HepG2 (cell line): ENCODE results near the gene HRH3. TPM values are rescaled to one million over a fixed set of nuclear protein-coding genes. Genes with fewer than 3 reads are reported as not detected.

Experiments used
- BRD4 ChIP-seq: sonication (generic); formaldehyde crosslinking; IDR thresholded peaks from 2 replicates; pipeline ENCODE4 v1.4.0; 2020; ENCODE audit warnings: missing genetic modification reagents
- CCAR2 ChIP-seq: fragments of 200-400 bp; formaldehyde crosslinking; optimal IDR thresholded peaks from 2 replicates; pipeline ENCODE3; 2018; ENCODE audit warnings: low read depth, mild to moderate bottlenecking, low read length, moderate library complexity
- HNRNPK ChIP-seq: fragments of 200-400 bp; formaldehyde crosslinking; IDR thresholded peaks from 2 replicates; pipeline ENCODE4 v1.6.1; 2018; ENCODE audit warnings: low read length, low read depth, moderate library complexity, mild to moderate bottlenecking; ENCODE audit not compliant: poor library complexity, severe bottlenecking
- MAZ ChIP-seq, 2 experiments: sonication (generic) in 1 of 2; formaldehyde crosslinking in 1 of 2; IDR thresholded peaks; 2 replicates each; pipeline versions ENCODE4 v1.5.0 to v1.6.1; 2012 to 2020; ENCODE audit warnings: low read depth in 2 of 2, mild to moderate bottlenecking in 2 of 2, borderline replicate concordance in 1 of 2, improper control_type of control experiment in 1 of 2, low read length in 1 of 2, missing genetic modification reagents in 1 of 2, moderate library complexity in 1 of 2
- MBD4 ChIP-seq: IDR thresholded peaks from 2 replicates; pipeline ENCODE4 v1.6.1; 2012; ENCODE audit warnings: low read length, inconsistent platforms, borderline replicate concordance
- NPAS2 ChIP-seq: sonication (generic); formaldehyde crosslinking; IDR thresholded peaks from 2 replicates; pipeline ENCODE4 v1.8.0; 2022; ENCODE audit warnings: mild to moderate bottlenecking, missing genetic modification reagents, borderline replicate concordance
- PITX1 ChIP-seq: sonication (generic); formaldehyde crosslinking; IDR thresholded peaks from 2 replicates; pipeline ENCODE4 v1.5.1; 2020; ENCODE audit warnings: mild to moderate bottlenecking, missing genetic modification reagents
- RBM22 ChIP-seq: fragments of 200-400 bp; formaldehyde crosslinking; optimal IDR thresholded peaks from 2 replicates; pipeline ENCODE3; 2017; ENCODE audit warnings: mild to moderate bottlenecking, low read length, moderate library complexity
- SIX4 ChIP-seq: sonication (generic); formaldehyde crosslinking; IDR thresholded peaks from 2 replicates; pipeline ENCODE4 v1.4.0; 2020; ENCODE audit warnings: missing genetic modification reagents
- SYNCRIP ChIP-seq: fragments of 200-400 bp; formaldehyde crosslinking; IDR thresholded peaks from 2 replicates; pipeline ENCODE4 v1.6.1; 2018; ENCODE audit warnings: mild to moderate bottlenecking, low read depth, low read length; ENCODE audit not compliant: insufficient read depth
- TAF15 ChIP-seq: fragments of 200-400 bp; formaldehyde crosslinking; IDR thresholded peaks from one replicate; pipeline ENCODE4 v1.6.1; 2018; ENCODE audit warnings: mild to moderate bottlenecking, low read depth, low read length; ENCODE audit not compliant: poor library complexity, severe bottlenecking
- TIGD3 ChIP-seq: sonication (generic); formaldehyde crosslinking; IDR thresholded peaks from 2 replicates; pipeline ENCODE4 v1.5.1; 2020; ENCODE audit warnings: mild to moderate bottlenecking, missing genetic modification reagents, borderline replicate concordance
- ZNF280D ChIP-seq: sonication (generic); formaldehyde crosslinking; IDR thresholded peaks from 2 replicates; pipeline ENCODE4 v1.5.1; 2020; ENCODE audit warnings: mild to moderate bottlenecking, missing genetic modification reagents
- ZNF451 ChIP-seq: sonication (generic); formaldehyde crosslinking; IDR thresholded peaks from 2 replicates; pipeline ENCODE4 v1.5.0; 2020; ENCODE audit warnings: mild to moderate bottlenecking, missing genetic modification reagents
- ZNF572 ChIP-seq: sonication (generic); formaldehyde crosslinking; IDR thresholded peaks from 2 replicates; pipeline ENCODE4 v1.5.1; 2020; ENCODE audit warnings: mild to moderate bottlenecking, missing genetic modification reagents
- polyA plus RNA-seq, 8 experiments: library from polyadenylated mRNA; depleted of rRNA in 3 of 8; stranded (reverse) in 7 of 8; unstranded in 1 of 8; fragments of >200 nt; fragmentation: Illumina TruSeq in 4 of 8; extraction: Trizol in 4 of 8; gene quantifications; 2 replicates each; pipeline versions ENCODE4 v1.2.1 to v1.2.3, GENCODE V29; 2011 to 2016; ENCODE audit warnings: low read depth in 4 of 8, missing spikeins in 1 of 8, mixed read lengths in 1 of 8; ENCODE audit not compliant: insufficient read depth in 1 of 8
- total RNA-seq, 5 experiments: library from RNA; depleted of rRNA; stranded (reverse); fragments of >200 nt; fragmentation: Illumina TruSeq; extraction: Trizol; gene quantifications; 2 replicates each; pipeline ENCODE4 v1.2.3, GENCODE V29; 2016; ENCODE audit warnings: low read depth in 1 of 5
- TF ChIP-seq, protein P1 (sequence below): sonication (generic); formaldehyde crosslinking; IDR thresholded peaks from 2 replicates; pipeline ENCODE4 v1.4.0; 2020; ENCODE audit warnings: mild to moderate bottlenecking, missing genetic modification reagents, borderline replicate concordance
- TF ChIP-seq, protein P2 (sequence below): sonication (generic); formaldehyde crosslinking; IDR thresholded peaks from 2 replicates; pipeline ENCODE4 v1.4.0; 2020; ENCODE audit warnings: missing genetic modification reagents

Gene HRH3
- total and polyA plus RNA-seq, 2 of the 13 experiments (the other 11 are each of a cell fraction or from before 2014, with no cell fraction given): 0.18 TPM; not detected in 1

GRCh38 chr20:62227591-62227976 is 7.5 kb upstream of the HRH3 start (continued):
- TF ChIP-seq TIGD3 (CRISPR knock-in tag) (no peak), SIX4 (CRISPR knock-in tag) (no peak), TAF15 (no peak), PITX1 (CRISPR knock-in tag) (no peak), MBD4 (no peak), HNRNPK (no peak), ZNF572 (CRISPR knock-in tag) (no peak), ZNF451 (CRISPR knock-in tag) (0 out of 2 replicates have a peak, but pooled peaks have one; percentile 40), SYNCRIP (no peak), BRD4 (CRISPR knock-in tag) (no peak), ZNF280D (CRISPR knock-in tag) (no peak), RBM22 (no peak), MAZ (IDR thresholded peaks at IDR 0.05; ENCODE audit: borderline replicate concordance, low read depth, low read length) (no peak), MAZ (CRISPR knock-in tag; IDR thresholded peaks at IDR 0.05; ENCODE audit: low read depth) (no peak; the same call in 1 of the 2 replicates), NPAS2 (no peak), CCAR2 (no peak)
- TF ChIP-seq, protein P1, sequence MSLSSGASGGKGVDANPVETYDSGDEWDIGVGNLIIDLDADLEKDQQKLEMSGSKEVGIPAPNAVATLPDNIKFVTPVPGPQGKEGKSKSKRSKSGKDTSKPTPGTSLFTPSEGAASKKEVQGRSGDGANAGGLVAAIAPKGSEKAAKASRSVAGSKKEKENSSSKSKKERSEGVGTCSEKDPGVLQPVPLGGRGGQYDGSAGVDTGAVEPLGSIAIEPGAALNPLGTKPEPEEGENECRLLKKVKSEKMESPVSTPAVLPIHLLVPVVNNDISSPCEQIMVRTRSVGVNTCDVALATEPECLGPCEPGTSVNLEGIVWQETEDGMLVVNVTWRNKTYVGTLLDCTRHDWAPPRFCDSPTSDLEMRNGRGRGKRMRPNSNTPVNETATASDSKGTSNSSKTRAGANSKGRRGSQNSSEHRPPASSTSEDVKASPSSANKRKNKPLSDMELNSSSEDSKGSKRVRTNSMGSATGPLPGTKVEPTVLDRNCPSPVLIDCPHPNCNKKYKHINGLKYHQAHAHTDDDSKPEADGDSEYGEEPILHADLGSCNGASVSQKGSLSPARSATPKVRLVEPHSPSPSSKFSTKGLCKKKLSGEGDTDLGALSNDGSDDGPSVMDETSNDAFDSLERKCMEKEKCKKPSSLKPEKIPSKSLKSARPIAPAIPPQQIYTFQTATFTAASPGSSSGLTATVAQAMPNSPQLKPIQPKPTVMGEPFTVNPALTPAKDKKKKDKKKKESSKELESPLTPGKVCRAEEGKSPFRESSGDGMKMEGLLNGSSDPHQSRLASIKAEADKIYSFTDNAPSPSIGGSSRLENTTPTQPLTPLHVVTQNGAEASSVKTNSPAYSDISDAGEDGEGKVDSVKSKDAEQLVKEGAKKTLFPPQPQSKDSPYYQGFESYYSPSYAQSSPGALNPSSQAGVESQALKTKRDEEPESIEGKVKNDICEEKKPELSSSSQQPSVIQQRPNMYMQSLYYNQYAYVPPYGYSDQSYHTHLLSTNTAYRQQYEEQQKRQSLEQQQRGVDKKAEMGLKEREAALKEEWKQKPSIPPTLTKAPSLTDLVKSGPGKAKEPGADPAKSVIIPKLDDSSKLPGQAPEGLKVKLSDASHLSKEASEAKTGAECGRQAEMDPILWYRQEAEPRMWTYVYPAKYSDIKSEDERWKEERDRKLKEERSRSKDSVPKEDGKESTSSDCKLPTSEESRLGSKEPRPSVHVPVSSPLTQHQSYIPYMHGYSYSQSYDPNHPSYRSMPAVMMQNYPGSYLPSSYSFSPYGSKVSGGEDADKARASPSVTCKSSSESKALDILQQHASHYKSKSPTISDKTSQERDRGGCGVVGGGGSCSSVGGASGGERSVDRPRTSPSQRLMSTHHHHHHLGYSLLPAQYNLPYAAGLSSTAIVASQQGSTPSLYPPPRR (CRISPR knock-in tag): no peak
- TF ChIP-seq, protein P2, sequence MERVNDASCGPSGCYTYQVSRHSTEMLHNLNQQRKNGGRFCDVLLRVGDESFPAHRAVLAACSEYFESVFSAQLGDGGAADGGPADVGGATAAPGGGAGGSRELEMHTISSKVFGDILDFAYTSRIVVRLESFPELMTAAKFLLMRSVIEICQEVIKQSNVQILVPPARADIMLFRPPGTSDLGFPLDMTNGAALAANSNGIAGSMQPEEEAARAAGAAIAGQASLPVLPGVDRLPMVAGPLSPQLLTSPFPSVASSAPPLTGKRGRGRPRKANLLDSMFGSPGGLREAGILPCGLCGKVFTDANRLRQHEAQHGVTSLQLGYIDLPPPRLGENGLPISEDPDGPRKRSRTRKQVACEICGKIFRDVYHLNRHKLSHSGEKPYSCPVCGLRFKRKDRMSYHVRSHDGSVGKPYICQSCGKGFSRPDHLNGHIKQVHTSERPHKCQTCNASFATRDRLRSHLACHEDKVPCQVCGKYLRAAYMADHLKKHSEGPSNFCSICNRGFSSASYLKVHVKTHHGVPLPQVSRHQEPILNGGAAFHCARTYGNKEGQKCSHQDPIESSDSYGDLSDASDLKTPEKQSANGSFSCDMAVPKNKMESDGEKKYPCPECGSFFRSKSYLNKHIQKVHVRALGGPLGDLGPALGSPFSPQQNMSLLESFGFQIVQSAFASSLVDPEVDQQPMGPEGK: no peak
